Measurements from ENCODE around the gene CACNA1C. TPM values are rescaled to one million over a fixed set of nuclear protein-coding genes. Genes with fewer than 3 reads are reported as not detected.
"Not testable (repeated sequence)": the region's sequence is repeated elsewhere in the genome, so short reads cannot be mapped to it uniquely, and the experiment has no call there.

Gene CACNA1C
- total RNA-seq, 4 donors from 2014 or later, result 5.2 to 12.9 (median 6.3) TPM

DNA sequence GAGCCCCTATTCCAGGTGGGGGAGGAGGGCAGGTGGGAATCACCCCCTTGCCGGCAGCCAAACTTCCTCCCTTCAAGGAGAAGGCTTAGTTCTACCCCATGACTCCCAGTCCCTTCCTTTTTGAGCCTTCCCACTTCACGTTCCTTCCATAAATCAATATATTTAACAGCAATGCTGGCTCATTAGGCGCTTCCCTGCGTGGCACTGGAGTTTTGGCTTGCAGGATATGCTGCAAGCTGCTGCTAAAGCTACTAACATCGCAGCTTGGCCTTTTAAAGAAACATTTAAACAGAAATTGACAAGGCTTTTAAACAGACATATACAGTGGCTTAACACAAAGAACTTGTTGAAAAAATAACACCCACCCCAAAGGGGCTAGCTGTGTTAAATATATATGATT lies 434.0 kb downstream of the CACNA1C start:
- DNase-seq (ENCODE audit: low spot score in 2 of 2), result no peak
- Histone ChIP-seq H3K27me3 (no peaks in the 10 kb centered on the region), H3K27ac (no peak overlapping the region), H3K36me3 (no peaks in the 10 kb centered on the region), H3K4me1 (no peaks in the 10 kb centered on the region), H3K9me3 (no peaks in the 10 kb centered on the region), H3K4me3 (no peak overlapping the region)
- 72 to 77% methylated on average over 5 of the region's 5 CpGs for WGBS, 2 donors
- TF ChIP-seq EP300 (IDR thresholded peaks at IDR 0.05) (no peak), POLR2A (IDR thresholded peaks at IDR 0.05) (no peak)

DNA sequence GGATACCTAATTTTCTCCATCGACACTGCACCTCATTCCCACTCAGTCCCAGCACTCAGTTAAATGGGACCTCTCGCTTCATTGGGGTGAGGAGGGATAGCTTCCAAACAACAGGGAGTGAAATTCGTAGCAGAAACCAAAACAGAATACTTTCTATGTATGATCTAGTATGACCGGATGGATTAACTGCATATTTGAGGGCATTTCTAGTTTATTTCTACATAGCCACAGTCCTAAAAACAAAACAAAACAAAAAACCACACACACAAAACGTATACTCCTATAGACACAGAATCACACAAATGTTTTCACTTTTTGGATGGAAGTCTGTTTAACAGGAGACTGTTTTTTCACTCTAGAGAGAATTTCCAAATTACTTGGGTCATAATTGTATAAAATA lies 434.5 kb downstream of the CACNA1C start:
- 80 to 85% methylated on average over 5 of the region's 5 CpGs for whole genome bisulfite sequencing, 2 donors
- no peaks in the 10 kb centered on the region for H3K4me1 ChIP-seq
- no peaks in the 10 kb centered on the region for H3K9me3 ChIP-seq
- no peak for DNase-seq (ENCODE audit: low spot score in 2 of 2)
- H3K27me3 ChIP-seq, result no peaks in the 10 kb centered on the region
- no peak overlapping the region for H3K27ac ChIP-seq
- no peak overlapping the region for H3K4me3 ChIP-seq
- TF ChIP-seq, protein P1, sequence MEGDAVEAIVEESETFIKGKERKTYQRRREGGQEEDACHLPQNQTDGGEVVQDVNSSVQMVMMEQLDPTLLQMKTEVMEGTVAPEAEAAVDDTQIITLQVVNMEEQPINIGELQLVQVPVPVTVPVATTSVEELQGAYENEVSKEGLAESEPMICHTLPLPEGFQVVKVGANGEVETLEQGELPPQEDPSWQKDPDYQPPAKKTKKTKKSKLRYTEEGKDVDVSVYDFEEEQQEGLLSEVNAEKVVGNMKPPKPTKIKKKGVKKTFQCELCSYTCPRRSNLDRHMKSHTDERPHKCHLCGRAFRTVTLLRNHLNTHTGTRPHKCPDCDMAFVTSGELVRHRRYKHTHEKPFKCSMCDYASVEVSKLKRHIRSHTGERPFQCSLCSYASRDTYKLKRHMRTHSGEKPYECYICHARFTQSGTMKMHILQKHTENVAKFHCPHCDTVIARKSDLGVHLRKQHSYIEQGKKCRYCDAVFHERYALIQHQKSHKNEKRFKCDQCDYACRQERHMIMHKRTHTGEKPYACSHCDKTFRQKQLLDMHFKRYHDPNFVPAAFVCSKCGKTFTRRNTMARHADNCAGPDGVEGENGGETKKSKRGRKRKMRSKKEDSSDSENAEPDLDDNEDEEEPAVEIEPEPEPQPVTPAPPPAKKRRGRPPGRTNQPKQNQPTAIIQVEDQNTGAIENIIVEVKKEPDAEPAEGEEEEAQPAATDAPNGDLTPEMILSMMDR (IDR thresholded peaks at IDR 0.05), result no peak
- TF ChIP-seq EP300 (IDR thresholded peaks at IDR 0.05) (no peak), POLR2A (IDR thresholded peaks at IDR 0.05) (no peak)
- H3K36me3 ChIP-seq, result no peaks in the 10 kb centered on the region

DNA sequence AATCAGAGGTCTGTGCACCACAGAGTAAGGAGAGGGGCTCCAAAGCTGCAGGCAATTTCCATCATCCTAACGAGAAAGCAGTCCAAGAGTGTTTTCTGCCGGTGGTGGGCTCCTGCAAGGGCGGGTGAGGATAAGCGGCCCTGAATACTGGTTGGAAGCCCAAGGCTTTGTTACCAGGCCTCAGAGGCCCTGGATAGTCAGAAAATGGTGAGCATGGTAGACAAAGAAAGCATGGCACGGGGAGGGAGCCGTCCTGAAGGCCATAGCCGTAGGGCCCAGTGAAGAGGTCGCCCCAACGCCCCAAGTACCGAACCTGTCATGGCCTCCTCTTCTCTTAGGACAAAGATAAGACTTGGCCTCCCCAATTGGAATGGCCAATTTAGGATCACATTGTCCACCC lies 435.3 kb downstream of the CACNA1C start:
- H3K9me3 ChIP-seq, result no peaks in the 10 kb centered on the region
- H3K4me3 ChIP-seq, result no peak overlapping the region
- H3K36me3 ChIP-seq, result no peaks in the 10 kb centered on the region
- 92 to 93% methylated on average over 10 of the region's 10 CpGs for WGBS, 2 donors
- H3K27me3 ChIP-seq, result no peaks in the 10 kb centered on the region
- H3K27ac ChIP-seq, result no peak overlapping the region
- TF ChIP-seq POLR2A (IDR thresholded peaks at IDR 0.05), result no peak
- TF ChIP-seq, protein P1 (IDR thresholded peaks at IDR 0.05), result no peak
- TF ChIP-seq EP300 (IDR thresholded peaks at IDR 0.05), result no peak
- DNase-seq (ENCODE audit: low spot score in 2 of 2), result no peak
- no peaks in the 10 kb centered on the region for H3K4me1 ChIP-seq

DNA sequence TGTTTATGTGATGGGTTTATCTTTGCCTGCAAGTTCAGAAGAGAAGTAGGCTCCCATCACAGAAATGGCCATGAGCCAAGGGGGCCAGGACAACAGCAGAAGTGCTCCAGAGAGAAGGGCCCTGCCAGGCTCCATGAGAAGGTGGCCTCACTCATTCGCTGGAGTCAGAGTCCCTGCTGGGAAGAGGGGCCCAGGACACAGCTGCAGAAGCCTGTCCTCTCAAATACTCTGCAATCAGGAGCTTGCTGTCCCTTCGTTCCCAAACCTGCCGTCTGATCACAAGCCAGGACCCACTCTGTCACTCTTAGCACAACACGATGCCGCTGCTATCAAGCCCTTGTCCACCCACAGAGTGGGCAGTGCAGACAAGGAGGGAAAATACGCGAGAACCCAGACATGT lies 435.8 kb downstream of the CACNA1C start:
- H3K4me1 ChIP-seq, result peaks cover 0 to under 1% (median 0%) of the 10 kb centered on the region in 4 donors
- no peak for DNase-seq (ENCODE audit: low spot score in 2 of 2)
- 86 to 91% methylated on average over 7 of the region's 7 CpGs for WGBS, 2 donors
- H3K4me3 ChIP-seq, result no peak overlapping the region
- no peaks in the 10 kb centered on the region for H3K27me3 ChIP-seq
- H3K27ac ChIP-seq, result no peak overlapping the region
- no peaks in the 10 kb centered on the region for H3K9me3 ChIP-seq
- no peaks in the 10 kb centered on the region for H3K36me3 ChIP-seq
- TF ChIP-seq POLR2A (IDR thresholded peaks at IDR 0.05) (no peak), EP300 (IDR thresholded peaks at IDR 0.05) (no peak)
- TF ChIP-seq, protein P1 (IDR thresholded peaks at IDR 0.05), result no peak

DNA sequence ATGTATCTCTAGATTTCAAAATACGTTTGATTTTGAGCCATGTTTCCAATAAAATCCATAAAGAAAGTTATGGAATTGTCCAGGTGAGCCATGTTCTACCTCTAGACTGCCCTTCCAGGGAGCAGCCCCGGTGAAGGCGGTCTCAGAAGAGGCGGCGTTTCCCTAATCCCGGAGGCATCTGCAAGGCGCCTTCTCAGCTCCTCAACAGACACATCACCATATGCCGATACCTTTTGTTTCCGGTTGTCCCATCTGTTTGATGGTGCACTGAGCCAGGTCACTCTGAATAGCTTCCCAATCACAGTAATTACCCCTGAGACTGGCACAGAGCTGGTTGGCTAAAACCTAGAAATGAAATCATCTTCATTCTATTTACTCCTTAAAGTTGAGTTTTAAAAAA lies 436.5 kb downstream of the CACNA1C start:
- no peak for DNase-seq (ENCODE audit: low spot score in 2 of 2)
- TF ChIP-seq EP300 (IDR thresholded peaks at IDR 0.05) (no peak), POLR2A (IDR thresholded peaks at IDR 0.05) (no peak)
- TF ChIP-seq, protein P1 (IDR thresholded peaks at IDR 0.05), result no peak
- Histone ChIP-seq H3K27ac (no peak overlapping the region), H3K4me1 (peaks cover 0 to 7% (median under 1%) of the 10 kb centered on the region in 4 donors), H3K4me3 (no peak overlapping the region), H3K27me3 (no peaks in the 10 kb centered on the region), H3K36me3 (no peaks in the 10 kb centered on the region), H3K9me3 (no peaks in the 10 kb centered on the region)
- 85 to 86% methylated on average over 9 of the region's 9 CpGs for WGBS, 2 donors

DNA sequence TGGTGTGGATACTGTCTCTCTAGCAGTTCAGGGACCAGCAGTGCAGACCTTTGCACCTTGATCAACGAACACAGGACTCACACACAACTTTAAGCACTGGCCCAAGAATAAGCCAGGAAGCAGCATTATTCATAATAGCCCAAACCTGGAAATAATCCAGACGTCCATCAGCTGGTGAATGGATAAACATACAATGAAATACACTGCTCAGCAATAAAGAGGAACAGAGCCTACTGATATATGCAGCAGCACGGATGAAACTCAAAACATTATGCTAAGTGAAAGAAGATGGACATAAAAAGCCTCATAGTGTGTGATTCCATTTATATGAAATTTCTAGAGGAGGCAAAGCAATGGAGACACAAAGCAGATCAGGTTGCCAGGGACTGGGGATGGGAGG lies 438.0 kb downstream of the CACNA1C start:
- Histone ChIP-seq H3K36me3 (no peaks in the 10 kb centered on the region), H3K4me1 (peaks cover 0 to 23% (median 7%) of the 10 kb centered on the region in 4 donors), H3K27ac (no peak overlapping the region), H3K27me3 (no peaks in the 10 kb centered on the region), H3K9me3 (no peaks in the 10 kb centered on the region), H3K4me3 (no peak overlapping the region)
- TF ChIP-seq POLR2A (IDR thresholded peaks at IDR 0.05) (no peak), EP300 (IDR thresholded peaks at IDR 0.05) (no peak)
- TF ChIP-seq, protein P1 (IDR thresholded peaks at IDR 0.05), result no peak
- WGBS, 2 donors, result 15 to 24% methylated on average over 3 of the region's 3 CpGs
- DNase-seq (ENCODE audit: low spot score in 2 of 2), result no peak

DNA sequence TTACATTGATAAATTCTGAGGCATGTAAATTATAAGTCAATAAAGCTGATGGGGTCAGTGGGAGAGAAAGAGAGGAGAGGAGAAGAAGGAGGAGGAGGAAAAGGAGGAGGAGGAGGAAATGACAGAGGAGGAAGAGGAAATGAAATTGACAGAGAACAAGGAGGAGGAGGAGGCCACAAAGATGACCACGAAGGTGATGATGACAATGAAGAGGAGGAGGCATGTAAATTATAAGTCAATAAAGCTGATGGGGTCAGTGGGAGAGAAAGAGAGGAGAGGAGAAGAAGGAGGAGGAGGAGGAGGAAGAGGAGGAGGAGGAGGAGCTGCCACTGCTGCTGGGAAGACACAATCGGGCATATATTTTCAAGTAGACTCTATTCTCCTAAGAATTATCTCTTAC lies 438.6 kb downstream of the CACNA1C start:
- 49% methylated on average over 2 of the region's 2 CpGs for WGBS, 2 donors
- not testable (repeated sequence) for H3K27ac ChIP-seq
- peaks cover 0 to 23% (median 7%) of the 10 kb centered on the region in 4 donors for H3K4me1 ChIP-seq

More for the DNA sequence above, 438.6 kb downstream of the CACNA1C start:
- H3K36me3 ChIP-seq; H3K4me3 ChIP-seq; DNase-seq (ENCODE audit: low spot score in 2 of 2); H3K9me3 ChIP-seq; H3K27me3 ChIP-seq: not testable (repeated sequence)

All from tibial nerve (tissue), 4 donors.